HG03060 (cell line): ENCODE results near the gene ARHGAP9.
"Not testable (repeated sequence)": the region's sequence is repeated elsewhere in the genome, so short reads cannot be mapped to it uniquely, and the experiment has no call there.

Source experiments
- ATAC-seq: cut with Tn5 transposase; IDR thresholded peaks from one replicate; pipeline ENCODE4 v1.9.1; 2021; ENCODE audit warnings: low read depth, moderate number of reproducible peaks; ENCODE audit not compliant: unreplicated experiment

ARHGAP9 gene

DNA sequence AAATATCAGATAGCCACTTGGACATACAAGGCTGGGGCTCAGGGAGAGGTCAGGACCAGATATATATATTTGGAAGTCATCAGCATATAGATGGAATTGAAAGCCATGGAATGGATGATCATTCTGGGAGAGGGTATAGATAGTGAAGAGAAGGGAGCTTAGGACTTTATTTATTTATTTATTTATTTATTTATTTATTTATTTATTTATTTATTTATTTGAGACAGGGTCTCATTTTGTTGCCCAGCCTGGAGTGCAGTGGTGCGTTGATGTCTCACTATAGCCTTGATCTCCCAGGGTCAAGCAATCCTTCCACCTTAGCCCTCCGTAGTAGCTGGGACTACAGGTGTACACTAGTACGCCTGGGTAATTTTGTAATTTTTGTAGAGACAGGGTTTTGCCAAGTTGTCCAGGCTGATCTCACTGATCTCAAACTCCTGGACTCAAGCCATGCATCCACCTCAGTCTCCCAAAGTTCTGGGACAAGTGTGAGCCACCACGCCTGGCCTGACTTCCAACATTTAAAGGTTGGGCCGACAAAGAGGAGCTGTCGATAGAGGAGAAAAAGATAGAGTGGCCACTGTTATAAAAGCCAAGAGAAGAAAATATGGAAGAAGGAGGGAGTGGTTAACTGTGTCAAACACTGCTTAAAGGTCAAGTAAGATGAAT, 33.2 kb downstream of the ARHGAP9 start:
- ATAC-seq = no peak

DNA sequence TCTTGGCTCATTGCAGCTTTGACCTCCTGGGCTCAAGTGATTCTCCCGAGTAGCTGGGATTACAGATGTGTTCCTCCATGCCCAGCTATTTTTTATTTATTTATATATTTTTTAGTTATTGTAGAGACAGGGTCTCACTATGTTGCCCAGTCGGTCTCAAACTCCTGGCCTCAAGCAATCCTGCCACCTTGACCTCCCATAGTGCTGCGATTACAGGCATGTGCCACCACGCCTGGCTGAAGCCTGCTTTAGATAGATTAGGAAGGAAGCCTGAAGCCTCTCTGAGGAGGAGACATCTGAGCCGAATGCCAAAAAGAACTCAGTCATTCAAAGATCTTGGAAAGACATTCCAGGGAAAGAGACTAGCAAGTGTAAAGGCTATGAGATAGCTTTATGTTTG, 34.9 kb downstream of the ARHGAP9 start:
- ATAC-seq = no peak

DNA sequence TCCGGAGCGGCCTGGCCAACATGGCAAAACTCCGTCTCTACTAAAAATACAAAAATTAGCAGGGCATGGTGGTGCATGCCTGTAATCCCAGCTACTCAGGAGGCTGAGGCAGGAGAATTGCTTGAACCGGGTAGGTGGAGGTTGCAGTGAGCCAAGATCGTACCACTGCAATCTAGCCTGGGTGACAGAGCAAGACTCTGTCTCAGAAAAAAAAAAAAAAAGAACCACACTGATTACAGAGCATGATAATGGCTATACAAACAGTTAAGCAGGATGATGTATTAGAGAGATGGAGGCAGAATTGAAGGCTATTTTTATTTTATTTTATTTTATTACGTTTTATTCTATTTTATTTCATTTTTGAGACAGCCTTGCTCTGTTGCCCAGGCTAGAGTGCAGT, 35.3 kb downstream of the ARHGAP9 start:
- not testable (repeated sequence) for ATAC-seq

DNA sequence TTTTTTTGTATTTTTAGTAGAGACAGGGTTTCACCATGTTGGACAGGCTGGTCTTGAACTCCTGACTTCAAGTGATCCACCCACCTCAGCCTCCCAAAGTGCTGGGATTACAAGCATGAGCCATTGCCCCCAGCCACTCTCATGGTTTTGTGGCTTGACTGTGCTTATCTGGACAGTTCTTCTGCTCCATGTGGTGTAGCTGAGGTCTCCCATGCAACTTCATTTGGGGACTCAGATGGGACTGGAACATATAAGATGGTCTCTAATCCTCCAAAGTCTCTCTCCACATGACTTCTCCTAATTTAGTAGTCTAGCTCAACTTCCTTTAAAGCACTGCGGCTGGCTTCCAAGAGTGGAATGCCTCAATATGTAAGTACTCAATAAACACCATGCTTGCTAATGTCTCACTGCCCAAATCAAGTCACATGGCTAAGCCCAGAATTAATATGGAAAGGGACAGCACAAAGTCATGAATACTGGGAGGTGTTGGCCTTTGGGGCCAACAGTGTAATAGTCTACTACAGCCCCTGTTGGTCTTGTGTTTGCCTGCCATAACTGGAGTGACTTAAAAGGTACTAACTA, 37.7 kb downstream of the ARHGAP9 start:
- ATAC-seq = no peak

DNA sequence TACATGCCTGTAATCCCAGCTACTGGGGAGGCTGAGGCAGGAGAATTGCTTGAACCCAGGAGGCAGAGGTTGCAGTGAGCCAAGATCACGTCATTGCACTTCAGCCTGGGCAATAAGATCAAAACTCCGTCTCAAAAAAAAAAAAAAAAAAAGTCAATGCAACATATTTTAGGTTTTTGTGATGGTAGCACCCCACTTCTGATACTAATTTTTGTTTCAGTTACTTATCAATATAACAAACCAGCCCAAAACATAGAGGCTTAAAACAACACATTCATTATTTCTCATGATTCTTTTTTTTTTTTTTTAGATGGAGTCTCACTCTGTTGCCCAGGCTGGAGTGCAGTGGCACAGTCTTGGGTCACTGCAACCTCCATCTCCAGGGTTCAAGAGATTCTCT, 38.3 kb downstream of the ARHGAP9 start:
- not testable (repeated sequence) for ATAC-seq

DNA sequence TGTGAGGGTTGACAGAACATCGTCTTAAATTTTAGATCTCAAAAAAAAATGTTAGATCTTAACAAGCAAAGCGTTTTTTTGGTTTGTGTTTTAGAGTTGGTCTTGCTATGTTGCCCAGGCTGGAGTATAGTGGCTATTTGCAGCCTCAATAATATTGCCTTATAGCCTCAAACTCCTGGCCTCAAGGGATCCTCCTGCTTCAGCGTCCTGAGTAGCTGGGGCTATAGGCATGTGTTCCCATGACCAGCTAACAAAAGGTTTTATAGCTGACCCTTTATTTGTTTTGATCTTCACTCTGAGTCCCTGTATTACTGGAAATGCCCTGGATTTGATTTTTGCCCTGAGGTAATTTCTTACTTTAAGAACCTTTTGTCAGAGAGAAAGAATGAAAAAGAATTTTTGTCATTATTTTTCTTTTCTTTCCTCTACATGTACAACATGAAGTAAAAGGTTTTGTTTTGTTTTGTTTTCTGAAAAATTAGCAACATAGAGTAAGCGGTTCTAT, 39.9 kb downstream of the ARHGAP9 start:
- ATAC-seq = no peak

DNA sequence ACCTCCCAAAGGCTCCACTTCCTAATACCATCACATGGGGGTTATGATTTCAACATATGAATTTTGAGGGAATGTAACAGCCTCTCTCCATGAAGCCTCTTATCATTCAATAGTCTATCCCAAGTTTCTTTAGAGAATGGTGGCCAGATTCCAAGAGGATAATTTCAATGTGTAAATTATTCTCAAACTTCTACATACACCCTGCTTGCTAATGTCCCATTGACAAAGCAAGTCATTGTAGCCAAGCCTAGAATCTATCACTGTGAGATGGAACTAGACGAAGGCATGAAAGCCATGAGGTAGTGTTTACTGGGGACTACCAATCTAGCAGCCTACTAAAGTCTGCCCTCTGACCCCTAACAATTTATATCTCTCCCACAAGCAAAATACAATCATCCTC, 41.3 kb downstream of the ARHGAP9 start:
- ATAC-seq = no peak

DNA sequence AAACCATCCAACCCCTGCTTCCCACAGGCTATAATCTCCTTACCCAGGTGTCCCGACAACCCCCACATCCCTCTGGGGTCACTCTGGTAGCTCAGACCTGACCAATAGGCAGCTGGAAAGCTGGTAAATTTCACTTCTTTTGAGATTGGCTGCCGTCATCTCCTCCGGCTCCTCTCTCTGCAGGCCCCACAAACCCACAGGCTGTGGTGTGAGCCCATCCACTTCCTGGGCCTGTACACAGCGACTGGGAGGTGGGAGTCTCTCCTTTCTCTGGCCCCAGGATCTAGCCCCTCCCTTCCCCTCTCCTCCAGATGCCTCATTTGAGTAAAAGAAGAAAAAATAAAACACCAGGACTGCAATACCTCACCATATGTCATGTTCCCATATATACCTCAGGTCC, 44.4 kb downstream of the ARHGAP9 start:
- no peak for ATAC-seq

DNA sequence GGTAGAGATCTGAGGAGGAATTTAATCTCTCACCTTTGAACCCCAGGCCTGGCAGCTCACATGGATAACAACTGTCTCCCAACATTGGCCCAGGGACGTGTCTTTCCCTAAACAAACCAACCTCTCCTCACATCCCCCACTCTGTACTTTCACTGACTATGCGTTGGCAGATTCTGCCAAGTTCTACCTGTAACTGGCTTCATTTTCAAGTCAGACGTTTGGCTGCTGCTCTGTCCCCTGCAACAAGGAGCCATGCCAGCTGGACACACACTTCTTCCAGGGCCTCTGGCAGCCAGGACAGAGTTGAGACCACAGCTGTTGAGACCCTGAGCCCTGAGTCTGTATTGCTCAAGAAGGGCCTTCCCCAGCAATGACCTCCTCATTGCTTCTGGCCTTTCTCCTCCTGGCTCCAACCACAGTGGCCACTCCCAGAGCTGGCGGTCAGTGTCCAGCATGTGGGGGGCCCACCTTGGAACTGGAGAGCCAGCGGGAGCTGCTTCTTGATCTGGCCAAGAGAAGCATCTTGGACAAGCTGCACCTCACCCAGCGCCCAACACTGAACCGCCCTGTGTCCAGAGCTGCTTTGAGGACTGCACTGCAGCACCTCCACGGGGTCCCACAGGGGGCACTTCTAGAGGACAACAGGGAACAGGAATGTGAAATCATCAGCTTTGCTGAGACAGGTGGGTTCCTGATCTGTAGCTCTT, 45.0 kb downstream of the ARHGAP9 start, which contains the start of gene INHBC:
TSS of gene INHBC (plus strand) at position 268 of the 707 bp plus-strand sequence. CDS start at position 371, 103 bp downstream.
- no peak for ATAC-seq

DNA sequence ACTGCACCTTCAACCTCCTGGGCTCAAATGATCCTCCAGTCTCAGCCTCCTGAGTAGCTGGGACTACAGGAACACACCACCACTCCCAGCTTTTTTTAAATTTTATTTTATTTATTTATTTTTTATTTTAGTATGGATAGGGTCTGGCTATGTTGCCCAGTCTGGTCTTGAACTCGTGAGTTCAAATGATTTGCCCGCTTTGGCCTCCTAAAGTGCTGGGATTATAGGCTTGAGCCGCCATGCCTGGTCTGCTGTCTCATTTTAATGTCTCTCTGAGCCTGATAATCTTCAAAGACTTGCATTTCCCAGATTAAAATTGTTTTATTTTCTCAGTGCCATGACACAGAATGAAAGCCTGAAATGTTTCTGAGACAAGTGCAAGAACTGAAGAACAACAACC, 46.3 kb downstream of the ARHGAP9 start:
- no peak for ATAC-seq

DNA sequence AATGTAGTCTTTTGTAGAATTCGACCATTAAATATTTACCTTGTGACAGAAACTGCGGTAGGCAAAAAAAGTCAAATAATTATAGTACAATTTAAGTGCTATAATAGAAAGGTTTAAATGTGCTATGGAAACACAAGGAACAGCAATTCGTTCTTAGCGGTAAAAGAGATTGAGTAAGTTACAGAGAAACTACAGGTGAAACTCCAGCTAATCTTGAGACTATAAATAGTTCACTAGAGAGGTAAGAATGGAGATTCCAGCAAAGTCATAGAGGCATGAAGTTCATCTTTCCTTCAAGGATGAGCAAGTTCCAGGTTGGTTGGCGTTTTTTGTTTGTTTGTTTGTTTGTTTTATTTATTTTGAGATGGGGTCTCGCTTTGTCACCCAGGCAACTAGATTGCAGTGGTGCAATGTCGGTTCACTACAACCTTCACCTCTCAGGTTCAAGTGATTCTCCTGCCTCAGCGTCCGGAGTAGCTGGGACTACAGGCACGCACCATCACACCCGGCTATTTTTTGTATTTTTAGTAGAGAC, 47.9 kb downstream of the ARHGAP9 start:
- no peak for ATAC-seq

DNA sequence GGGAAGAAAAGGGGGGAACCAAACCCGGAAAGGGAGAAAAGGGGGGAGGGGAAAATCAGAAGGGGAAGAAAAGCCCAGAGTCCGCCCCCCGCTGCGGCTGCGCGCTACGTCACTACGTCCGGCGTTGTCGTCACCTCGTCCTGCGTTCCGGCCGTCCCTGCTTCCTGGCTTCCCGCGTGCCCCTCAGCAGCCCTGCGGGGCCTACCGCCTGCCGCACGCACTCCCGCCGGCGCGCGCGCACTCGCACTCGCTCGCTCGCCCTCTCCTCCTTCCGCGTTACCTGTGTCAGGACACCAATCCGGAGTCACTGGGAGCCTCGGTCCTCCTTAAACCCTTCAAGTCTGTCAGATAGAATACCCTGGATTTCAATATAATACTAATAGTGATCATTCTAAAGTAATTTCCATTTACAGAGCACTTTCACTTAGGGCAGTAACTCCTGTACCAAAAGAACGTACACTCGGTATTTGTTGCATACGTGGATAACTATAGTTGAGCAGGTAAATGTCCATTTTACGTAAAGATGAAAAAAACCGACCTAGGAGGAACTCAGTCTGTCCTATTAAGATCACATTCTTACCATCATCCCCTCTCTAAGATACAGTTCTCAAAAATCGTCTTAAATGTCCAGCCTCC, 48.6 kb downstream of the ARHGAP9 start, which contains the start of gene R3HDM2:
TSS of gene R3HDM2 (minus strand) at position 113 of the 636 bp plus-strand sequence. CDS start 120,615 bp downstream, outside the sequence.
- peak; percentile 86 for ATAC-seq

DNA sequence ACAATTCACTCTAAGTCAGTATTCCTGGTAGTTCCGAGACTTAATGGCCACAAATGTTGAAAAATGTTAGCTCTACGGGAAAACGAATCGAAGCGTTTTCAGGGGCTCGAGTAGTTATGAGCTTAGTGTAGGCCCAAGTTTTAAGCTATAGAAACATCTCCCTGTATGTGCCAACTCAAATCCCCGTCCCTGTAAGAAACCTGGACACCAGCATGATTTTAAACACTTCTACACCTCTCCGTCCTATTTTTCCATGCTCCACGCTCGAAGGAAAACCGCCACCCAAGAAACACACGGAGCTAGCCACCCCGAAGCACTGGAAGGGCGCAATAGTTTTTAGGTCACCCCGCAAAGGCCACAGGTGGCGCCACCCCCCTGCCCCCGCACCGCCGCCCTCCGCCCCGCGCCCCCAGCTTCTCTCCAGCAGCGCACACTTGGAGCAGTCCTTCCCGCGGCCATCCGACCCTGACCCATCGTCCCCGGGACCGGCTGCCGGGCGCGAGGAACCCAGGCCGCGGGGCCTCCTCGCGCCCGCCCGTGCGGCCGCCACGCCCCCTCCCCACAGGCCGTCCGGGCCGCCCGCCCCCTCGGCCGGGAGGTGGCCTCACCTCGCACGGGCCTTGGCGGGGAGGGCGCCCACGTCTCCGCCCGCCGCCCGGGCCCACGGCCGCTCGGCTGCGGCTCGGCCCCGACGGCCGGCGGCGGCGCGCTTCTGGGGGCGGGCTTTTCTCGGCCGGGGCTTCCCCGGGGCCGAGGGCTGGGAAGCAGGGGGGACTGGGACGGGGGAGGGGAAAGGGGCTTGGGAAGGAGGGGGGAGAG, 49.3 kb downstream of the ARHGAP9 start:
- ATAC-seq = peak; percentile 6

DNA sequence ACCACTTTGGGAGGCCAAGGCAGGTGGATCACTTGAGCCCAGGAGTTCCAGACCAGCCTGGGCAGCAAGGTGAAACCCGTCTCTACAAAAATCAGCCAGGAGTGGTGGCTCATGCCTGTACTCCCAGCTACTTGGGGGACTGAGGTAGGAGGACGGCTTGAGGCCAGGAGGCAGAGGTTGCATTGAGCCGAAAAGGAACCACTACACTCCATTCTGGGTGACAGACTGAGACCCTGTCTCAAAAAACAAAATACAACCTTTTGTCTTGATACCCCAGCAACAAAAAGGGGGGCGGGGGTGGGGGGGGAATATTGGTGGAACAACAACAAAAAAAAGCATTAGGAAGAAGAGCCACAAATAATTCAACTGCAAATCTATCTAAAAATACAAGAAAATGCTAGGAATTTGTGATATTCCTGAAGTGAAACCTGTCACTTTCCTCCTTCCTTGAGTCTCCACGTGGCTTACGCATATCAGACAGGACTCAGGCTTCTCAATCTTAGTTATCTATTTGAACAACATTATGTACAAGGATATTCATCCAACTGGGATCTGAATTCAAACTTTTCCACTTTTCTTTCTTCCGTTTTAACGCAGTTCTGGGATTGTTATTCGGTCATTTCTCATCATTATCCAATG, 50.1 kb downstream of the ARHGAP9 start:
- ATAC-seq = no peak

DNA sequence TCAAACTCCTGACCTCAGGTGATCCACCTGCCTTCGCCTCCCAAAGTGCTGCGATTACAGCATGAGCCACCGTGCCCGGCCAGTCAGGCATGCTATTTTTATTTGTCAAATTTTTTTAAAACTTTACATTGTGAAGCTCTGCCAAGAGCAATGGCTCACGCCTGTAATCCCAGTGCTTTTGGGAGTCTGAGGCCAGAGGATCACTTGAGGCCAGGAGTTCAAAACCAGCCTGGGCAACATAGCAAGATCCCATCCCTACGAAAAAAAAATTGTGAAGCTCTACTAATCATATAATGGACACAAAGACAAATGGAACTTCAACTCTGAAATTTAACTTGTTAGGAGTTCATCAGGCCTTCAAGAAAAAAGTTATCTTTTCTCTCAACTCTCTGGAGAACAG, 50.7 kb downstream of the ARHGAP9 start:
- no peak for ATAC-seq

DNA sequence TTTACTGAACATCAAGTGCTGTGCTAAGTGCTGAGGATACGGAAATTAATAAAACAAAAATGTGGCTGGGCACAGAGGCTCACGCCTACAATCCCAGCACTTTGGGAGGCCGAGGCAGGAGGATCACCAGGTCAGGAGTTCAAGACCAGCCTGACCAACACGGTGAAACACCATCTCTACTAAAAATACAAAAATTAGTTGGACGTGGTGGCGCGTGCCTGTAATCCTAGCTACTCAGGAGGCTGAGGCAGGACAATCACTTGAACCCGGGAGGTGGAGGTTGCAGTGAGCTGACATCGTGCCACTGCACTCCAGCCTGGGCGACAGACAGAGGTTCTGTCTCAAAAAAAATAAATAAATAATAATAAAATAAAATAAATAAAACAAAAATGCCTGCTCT, 52.7 kb downstream of the ARHGAP9 start:
- not testable (repeated sequence) for ATAC-seq
